AG04450 (cell line): ENCODE measurements around the gene ADARB2. TPM values are rescaled to one million over a fixed set of nuclear protein-coding genes. Genes with fewer than 3 reads are reported as not detected.

Experiments
- CTCF ChIA-PET: fragments of 300-600, 350-600 bp; formaldehyde crosslinking; extraction: SDS; loops from one replicate; lab custom pipeline; 2022; ENCODE audit warnings: antibody characterized with exemption, inconsistent platforms; lab: Charles Lee
- POLR2A ChIA-PET: fragments of 350-600 bp; formaldehyde crosslinking; extraction: SDS; loops from one replicate; lab custom pipeline; 2021; ENCODE audit warnings: antibody characterized with exemption, inconsistent platforms; lab: Yijun Ruan, JAX
- DNase-seq: peaks from one replicate; pipeline ENCODE4 v3.0.0-alpha.2; 2011; ENCODE audit warnings: low read depth, low spot score
- H3K27ac ChIP-seq: one replicate; pipeline ENCODE4 v1.5.1; 2012; ENCODE audit warnings: low read depth, low read length, control low read depth
- H3K27me3 ChIP-seq: one replicate; pipeline ENCODE4 v1.6.0; 2012; ENCODE audit warnings: low read length; ENCODE audit not compliant: control insufficient read depth, insufficient read depth
- H3K4me3 ChIP-seq: 2 replicates; pipeline ENCODE4 v1.5.1; 2011; ENCODE audit warnings: mild to moderate bottlenecking, low read depth, low read length, control low read depth
- H3K9me3 ChIP-seq: 2 replicates; pipeline ENCODE4 v1.5.1; 2012; ENCODE audit warnings: low read length; ENCODE audit not compliant: control insufficient read depth, insufficient read depth
- CTCF ChIP-seq: IDR thresholded peaks from 2 replicates; pipeline ENCODE4 v1.5.1; 2011; ENCODE audit warnings: low read depth, low read length, control low read depth, inconsistent platforms
- polyA plus RNA-seq: library from polyadenylated mRNA; depleted of rRNA; stranded (reverse); fragments of >200 nt; gene quantifications from 2 replicates; pipeline ENCODE4 v1.2.3, GENCODE V29; 2011

ADARB2 gene
- polyA plus RNA-seq, 1 experiment = not detected

- POLR2A ChIA-PET = no interaction called here
- no peak for DNase-seq
- Histone ChIP-seq H3K9me3 (peaks cover 54% of the 10 kb centered on the region), H3K4me3 (no peak overlapping the region), H3K27me3 (no peaks in the 10 kb centered on the region), H3K27ac (no peak overlapping the region)
- no peak for TF ChIP-seq CTCF
- CTCF ChIA-PET = no interaction called here
These were observed 122.0 kb downstream of the ADARB2 start for GRCh38 chr10:1615186-1615954.

GRCh38 chr10:1613511-1613910 is 123.8 kb downstream of the ADARB2 start:
- no peaks in the 10 kb centered on the region for H3K27me3 ChIP-seq
- TF ChIP-seq CTCF = no peak
- ChIA-PET POLR2A (no interaction called here), CTCF (no interaction called here)
- no peak for DNase-seq
- H3K27ac ChIP-seq = no peak overlapping the region
- H3K9me3 ChIP-seq = peaks cover 66% of the 10 kb centered on the region
- H3K4me3 ChIP-seq = no peak overlapping the region

GRCh38 chr10:1612908-1613307 is 124.4 kb downstream of the ADARB2 start:
- DNase-seq = no peak
- POLR2A ChIA-PET = no interaction called here

GRCh38 chr10:1611936-1612550 is 125.3 kb downstream of the ADARB2 start:
- no peak for TF ChIP-seq CTCF
- POLR2A ChIA-PET = no interaction called here
- CTCF ChIA-PET = no interaction called here

More at GRCh38 chr10:1612908-1613307, 124.4 kb downstream of the ADARB2 start:
- H3K27ac ChIP-seq = no peak overlapping the region
- peaks cover 67% of the 10 kb centered on the region for H3K9me3 ChIP-seq
- H3K4me3 ChIP-seq = no peak overlapping the region
- no peak for TF ChIP-seq CTCF
- CTCF ChIA-PET = no interaction called here
- no peaks in the 10 kb centered on the region for H3K27me3 ChIP-seq

GRCh38 chr10:1610986-1611770 is 126.1 kb downstream of the ADARB2 start:
- POLR2A ChIA-PET = no interaction called here
- H3K9me3 ChIP-seq = peaks cover 78% of the 10 kb centered on the region

More at GRCh38 chr10:1611936-1612550, 125.3 kb downstream of the ADARB2 start:
- Histone ChIP-seq H3K27ac (no peak overlapping the region), H3K4me3 (no peak overlapping the region), H3K9me3 (peaks cover 72% of the 10 kb centered on the region), H3K27me3 (no peaks in the 10 kb centered on the region)
- no peak for DNase-seq

More at GRCh38 chr10:1610986-1611770, 126.1 kb downstream of the ADARB2 start:
- Histone ChIP-seq H3K27ac (no peak overlapping the region), H3K4me3 (no peak overlapping the region), H3K27me3 (no peaks in the 10 kb centered on the region)
- CTCF ChIA-PET = no interaction called here
- no peak for TF ChIP-seq CTCF
- no peak for DNase-seq
